ENCODE results near the gene MEF2D.

Gene MEF2D

DNA sequence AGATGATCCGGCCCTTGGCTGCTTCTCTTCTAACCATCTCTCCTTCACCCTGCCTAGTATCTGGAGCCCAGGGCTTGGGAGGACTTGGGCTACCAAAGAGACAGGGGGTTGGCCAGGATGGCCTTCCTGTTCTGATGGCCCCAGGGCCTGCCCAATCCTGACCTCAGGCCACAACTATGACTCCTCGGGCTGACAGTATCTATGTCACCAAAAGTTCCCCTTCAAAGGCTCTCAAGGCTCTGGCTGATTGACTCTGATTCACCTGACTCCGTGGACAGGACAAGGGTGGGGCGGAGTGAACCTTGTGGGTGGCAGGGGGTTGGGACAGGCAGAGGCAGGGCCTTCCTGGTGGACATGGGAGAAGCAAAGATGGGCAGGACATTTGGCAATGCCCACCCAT, 12.7 kb downstream of the MEF2D start:
- DNase-seq (ENCODE audit: low read depth), result peak; percentile 28

DNA sequence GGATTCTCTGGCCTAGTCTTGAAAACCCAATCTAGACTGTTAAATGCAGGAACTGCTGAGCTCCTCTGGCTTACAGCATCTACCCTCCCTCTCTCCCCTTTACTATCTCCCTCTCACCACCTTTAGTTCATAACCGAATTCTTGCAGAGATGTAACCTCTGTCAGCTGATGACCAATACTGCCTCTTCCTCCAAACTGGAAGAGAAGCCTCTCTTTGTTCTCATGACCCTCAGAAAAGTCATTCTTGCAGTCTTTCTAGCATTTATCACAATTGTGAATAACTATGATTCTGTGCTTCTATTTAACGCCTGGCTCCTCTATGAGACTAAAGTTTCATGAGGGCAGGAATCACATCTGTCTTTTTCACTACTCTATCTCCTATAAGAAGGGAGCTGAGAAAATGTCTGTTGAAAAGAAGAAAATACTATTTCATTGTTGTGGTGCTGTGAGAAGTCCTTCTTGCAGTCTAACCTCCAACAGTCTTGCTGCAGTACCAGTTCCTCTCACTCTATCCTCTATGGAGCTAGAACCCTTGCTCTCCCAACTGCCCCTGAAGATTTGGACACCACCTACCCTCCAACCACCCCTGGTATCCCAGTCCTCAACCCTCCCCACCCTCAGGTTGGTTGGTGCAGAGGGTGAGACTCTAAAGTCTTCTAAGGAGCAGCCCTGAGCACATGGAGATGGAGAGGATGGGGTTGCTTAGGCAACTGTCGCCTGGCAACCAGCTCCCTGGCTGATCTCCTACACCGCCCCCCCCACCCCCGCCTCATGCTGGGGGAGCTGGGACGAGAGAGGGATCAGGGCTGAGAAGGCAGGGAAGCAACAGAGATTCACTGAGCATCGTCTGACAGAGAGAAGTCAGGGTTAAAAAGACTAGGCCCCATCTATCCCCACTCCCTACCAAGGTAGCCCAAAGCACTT, 13.9 kb downstream of the MEF2D start:
- no peak for DNase-seq (ENCODE audit: low read depth)

DNA sequence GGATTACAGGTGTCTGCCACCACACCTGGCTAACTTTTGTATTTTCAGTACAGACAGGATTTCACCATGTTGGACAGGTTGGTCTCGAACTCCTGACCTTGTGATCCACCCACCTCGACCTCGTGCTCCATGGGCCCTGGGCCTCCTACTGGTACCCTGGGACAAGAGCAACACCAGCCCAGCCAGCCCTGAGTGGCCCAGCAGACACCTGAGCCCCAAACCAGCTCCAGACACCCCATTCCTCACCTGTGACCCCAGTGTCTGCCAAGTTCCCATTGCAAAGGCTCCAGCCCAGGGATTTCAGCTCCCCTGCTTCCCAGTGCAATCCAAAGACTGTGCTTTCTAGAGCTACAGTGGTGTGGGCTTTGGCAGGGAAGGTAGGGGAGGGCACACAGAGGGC, 14.6 kb downstream of the MEF2D start:
- DNase-seq (ENCODE audit: low read depth), result no peak

DNA sequence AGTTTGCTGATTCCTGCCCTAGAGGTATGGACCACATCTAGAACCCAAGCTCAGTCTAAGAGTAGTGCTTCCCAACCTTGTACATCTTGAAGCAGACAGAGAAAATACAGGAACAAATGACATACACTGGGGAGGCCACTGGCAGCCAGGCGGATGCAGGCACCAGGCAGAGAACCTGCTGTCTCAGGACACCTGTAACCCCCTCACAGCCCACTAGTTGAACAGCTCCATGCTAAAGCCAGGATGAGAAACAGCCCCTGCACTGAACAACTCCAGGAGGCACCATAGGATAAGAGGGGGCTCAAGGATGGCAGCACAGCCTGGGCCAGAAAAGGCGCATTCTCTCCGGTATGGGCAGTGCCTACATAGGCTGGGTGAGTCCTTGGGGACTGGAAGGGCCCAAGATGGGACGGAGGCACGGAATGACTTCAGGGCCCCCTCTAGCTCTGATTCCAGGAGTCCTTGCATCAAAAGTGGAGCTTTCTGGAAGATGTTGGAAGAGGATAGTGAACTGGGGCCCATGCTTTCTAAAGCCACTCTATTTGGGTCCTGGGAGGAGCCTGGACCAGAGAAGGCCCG, 16.0 kb downstream of the MEF2D start:
- DNase-seq (ENCODE audit: low read depth), result no peak

DNA sequence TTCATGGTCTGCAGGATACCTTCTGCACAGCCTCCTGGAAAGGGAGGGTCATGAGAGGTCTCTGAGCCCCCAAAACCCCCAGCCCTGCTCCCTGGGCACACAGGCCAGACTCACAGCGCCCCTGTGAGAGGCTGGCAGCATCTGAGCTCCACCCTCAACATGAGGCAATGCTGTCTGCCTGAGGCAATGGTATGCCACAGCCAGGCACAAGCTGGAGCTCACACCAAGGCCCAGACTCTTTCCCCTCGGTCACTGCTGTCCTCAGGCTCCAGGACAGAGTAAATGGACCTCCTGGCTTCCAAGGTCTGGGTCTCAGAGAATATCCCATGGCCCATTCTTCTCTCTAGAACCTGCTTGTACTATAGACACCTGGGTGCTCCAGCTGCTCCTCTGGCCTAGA, 17.2 kb downstream of the MEF2D start:
- no peak for DNase-seq (ENCODE audit: low read depth)

DNA sequence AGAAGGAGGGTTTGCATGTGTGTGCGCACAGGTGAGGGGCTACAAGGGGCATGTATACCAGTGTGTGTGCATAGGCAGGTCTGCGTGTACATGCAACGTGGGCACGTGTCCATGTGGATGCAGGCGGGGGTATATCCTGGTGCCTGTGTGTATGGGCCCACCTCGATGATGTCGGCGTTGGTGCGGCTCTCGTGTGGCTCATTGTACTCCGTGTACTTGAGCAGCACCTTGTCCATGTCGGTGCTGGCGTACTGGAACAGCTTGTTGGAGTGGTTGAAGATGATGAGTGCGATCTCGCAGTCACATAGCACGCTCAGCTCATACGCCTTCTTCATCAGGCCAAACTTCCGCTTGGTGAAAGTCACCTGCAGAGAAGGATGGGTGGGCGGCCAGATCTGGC, 18.3 kb downstream of the MEF2D start:
- DNase-seq (ENCODE audit: low read depth), result no peak

DNA sequence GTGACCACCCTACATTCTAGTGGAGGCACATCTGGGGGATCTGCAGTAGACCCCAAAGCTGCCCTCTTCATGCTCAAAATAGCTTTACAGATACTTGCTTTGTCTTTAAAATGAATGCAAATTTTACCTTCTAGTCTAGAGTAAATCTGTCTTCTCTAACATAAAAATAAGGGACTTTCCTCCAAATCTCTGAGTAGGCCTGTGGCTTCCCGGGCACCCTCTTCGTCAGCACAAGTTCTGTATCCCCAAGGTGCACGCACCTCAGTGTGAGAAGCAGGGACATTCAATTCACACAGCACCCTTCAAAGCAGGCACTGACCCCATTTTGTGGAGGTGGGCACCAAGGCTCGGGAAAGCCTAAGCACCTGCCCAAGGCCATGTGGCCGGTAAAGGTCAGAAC, 19.0 kb downstream of the MEF2D start:
- DNase-seq (ENCODE audit: low read depth), result no peak

DNA sequence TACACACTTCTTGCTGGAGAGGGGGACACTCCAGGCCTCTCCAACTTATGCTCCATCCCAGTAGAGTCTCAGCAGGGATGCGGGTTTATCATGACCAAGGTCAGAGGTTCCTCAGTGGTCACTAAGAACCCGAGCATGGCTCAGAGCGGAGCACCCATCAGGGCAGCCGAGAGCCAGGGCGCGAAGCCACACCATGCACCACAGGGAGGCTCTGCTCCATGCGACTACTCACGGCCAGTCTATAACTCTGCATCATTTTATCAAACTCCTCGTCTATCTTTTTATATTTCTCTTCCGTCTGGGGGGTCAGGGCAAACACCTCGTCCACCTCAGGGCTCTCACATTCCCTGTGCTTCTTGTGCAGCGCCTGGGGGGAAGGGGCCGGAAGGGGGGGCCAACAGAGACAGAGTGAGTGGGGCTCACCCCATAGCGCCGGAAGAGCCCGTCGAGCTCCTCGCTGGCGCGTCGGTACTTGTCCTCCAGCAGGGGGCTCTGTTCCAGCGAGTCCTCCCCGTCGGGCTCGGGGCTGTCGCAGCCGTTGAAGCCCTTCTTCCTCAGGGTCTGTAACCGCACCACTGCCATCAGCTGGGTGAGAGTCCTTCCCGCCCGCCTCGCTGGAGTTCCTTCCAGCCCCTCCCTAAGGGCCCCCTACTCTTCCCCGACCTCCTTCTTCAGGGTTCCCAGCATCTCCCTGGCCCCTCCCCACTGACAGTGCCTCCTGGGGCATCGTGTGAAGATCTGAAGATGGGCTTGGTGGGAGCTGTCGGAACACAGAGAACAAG, 20.0 kb downstream of the MEF2D start:
- peak; percentile 57 for DNase-seq (ENCODE audit: low read depth)

- DNase-seq (ENCODE audit: low read depth), result peak; percentile 15
Observed at GRCh38 chr1:156480016-156480370, 20.6 kb downstream of the MEF2D start.

- DNase-seq (ENCODE audit: low read depth), result no peak
Observed at GRCh38 chr1:156479093-156480015, 21.2 kb downstream of the MEF2D start.

- no peak for DNase-seq (ENCODE audit: low read depth)
Observed at GRCh38 chr1:156478250-156478627, 22.3 kb downstream of the MEF2D start.

GRCh38 chr1:156477526-156478249, 22.9 kb downstream of the MEF2D start:
- no peak for DNase-seq (ENCODE audit: low read depth)

DNA sequence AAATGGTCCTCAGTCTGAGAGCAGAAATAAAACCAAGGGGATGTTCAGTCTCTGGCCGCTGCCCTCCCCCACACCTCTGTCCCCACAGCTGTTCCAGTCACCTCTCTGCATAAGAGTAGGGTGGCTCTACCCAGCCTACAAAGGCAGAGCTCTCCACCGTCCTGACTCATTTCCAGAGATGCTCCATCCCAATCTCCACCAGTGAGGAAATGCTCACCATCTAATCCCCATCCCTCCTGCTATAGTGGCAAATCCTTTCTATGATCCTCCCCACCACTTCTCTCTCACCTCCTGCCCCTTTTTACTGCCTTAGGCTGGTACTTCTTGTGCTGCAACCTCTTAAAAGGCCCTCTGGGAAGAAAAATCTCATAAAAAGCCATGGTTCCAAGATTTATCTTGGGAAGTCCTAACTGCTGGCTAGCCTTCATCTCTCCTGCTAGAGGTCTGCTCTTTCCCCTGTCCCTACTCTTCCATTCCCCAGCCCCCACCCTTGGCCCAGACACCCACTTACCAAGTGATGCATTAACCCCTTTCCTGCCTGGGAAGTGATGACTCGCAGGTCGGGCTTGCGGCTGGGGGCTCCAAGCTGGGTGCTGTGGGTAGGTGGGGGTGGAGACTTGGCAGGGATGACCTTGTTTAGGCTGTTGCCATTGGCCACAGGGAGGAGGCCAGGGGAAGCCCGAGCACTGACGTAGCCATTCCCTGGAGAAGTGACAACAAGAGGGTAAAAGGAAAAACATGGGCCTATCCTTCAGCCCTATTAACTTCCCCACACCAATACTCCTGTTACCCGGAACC, 23.9 kb downstream of the MEF2D start:
- DNase-seq (ENCODE audit: low read depth), result peak; percentile 73

- peak; percentile 54 for DNase-seq (ENCODE audit: low read depth)
Observed at GRCh38 chr1:156475568-156476500, 24.7 kb downstream of the MEF2D start.

DNA sequence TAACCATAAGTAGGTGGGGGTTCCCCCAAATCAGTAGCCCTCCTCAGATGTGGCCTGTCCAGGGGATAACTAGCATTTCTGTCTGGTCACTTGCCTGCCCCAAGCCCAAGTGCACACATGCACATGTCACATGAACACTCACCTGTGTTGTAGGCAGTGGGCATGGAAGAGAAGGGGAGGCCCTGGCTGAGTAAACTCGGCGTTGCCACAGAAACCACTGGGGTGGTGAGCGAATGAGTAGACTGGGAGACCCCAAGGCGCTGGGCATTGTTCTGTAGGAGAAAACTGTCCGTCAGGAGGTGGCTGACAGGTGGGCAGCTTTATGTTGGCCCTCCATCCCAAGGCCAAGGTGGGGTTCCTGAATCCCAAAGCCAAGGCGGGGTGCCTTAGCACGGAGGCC, 25.6 kb downstream of the MEF2D start:
- DNase-seq (ENCODE audit: low read depth), result no peak

GRCh38 chr1:156471496-156472490, 28.8 kb downstream of the MEF2D start:
- DNase-seq (ENCODE audit: low read depth), result no peak

DNA sequence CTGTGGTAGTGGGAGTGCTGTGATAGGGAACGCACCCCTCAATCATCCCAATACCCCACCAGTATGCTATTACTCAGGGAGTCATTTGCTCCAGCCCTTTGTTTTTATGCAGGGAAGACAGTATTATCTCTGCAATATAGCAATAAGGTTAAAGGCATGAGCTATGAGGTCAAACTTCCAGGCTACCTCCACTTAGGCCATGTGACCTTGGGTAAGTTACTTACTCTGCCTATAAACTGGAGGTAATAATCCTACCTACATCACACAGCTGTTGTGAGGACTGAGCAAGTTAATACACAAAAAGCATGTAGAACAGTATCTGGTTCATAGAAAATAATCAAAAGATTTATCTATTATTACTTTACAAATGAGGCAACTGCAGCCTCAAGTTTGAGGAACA, 30.1 kb downstream of the MEF2D start:
- DNase-seq (ENCODE audit: low read depth), result no peak

Data from ELR (cell line).